Effector CD8-positive, alpha-beta T cell (primary cell): Measurements from ENCODE around the gene FXYD2.
"Not testable (repeated sequence)": the region's sequence is repeated elsewhere in the genome, so short reads cannot be mapped to it uniquely, and the experiment has no call there.

Experiments
- DNase-seq: peaks from one replicate; lab custom pipeline; 2025; lab: John Stamatoyannopoulos, UW

The FXYD2 gene

DNA sequence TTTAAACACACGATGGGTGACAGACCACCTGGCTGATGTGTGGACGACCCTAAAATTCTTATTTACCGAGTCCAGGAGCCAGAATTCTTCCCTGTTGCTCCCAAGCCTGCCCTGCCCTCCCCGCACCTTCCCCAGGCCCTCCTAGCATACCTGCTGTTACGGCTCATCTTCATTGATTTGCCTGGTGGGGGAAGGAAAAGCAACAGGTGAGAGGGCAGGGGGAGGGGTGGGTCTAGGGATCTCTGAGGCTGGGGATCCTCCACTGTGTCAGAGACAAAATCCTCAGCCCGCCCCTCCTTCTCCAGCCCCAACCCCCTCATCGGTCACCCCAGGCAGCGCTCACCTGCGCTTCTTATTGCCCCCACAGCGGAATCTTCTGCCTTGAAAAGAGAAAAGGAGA lies 4.0 kb downstream of the FXYD2 start:
- DNase-seq: no peak

DNA sequence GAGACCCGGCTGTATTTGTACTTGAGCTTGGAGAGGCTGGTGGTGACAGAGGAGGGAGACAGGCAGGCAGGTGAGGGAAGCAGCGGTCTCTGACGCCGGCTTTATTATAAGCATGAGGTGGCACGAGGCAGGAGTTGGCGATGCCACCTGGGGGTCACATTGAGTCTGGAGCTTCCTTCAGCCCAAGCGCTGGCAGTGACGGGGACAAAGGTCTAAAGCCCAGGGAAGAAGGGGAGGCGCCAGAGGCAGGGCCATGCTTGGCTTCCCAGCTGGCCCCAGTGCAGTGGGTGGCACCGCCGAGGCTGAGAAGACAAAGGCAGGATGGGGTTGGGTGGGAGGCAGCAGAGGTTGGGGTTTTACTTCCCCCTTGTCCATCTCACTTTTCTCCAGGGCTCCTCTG lies 4.5 kb downstream of the FXYD2 start:
- DNase-seq: no peak

DNA sequence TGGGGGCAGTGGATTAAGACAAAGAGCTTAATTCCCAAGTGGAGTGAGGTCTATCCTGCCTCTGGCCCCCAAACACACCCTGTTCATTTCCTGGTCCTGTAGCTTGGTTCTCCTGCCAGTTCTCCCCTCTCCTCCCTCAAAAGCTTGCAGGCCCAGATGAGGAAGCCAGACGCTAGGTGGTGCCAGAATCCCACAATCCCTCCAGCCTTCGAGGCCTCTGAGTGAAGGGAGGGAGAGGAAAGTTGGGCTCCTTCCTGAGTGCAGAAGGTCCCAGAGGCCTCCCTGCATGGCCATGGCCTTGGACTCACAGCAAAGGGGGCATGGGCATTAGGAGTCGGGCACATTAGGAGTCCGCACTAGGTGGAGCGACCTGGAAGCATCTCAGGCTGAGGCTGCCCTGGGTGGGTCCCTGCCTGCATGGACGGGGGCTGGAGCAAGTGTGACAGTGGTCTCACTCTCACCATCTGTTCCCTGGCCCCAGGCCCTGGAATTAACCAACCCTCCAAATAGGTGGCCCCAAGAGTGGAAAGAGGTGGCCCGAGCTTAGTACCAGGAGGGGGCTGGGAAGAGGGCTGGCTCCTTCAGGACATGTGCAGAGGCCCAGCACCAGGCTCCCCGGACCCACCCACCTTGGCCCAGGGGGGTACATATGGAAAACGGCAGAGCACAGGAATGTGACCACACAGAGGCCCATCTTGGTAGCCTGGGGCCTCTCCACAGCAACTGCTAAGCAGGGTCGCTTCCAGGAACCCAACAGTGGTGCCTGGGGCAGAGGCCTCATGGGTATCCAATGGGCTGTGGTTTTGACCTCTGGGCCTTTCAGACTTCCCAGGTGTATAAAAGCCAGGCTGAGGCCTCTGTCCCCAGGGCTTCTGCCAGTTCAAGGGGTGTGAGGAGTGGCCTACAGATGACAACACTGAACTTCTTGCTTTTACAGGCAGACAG lies 5.2 kb downstream of the FXYD2 start:
- no peak for DNase-seq

DNA sequence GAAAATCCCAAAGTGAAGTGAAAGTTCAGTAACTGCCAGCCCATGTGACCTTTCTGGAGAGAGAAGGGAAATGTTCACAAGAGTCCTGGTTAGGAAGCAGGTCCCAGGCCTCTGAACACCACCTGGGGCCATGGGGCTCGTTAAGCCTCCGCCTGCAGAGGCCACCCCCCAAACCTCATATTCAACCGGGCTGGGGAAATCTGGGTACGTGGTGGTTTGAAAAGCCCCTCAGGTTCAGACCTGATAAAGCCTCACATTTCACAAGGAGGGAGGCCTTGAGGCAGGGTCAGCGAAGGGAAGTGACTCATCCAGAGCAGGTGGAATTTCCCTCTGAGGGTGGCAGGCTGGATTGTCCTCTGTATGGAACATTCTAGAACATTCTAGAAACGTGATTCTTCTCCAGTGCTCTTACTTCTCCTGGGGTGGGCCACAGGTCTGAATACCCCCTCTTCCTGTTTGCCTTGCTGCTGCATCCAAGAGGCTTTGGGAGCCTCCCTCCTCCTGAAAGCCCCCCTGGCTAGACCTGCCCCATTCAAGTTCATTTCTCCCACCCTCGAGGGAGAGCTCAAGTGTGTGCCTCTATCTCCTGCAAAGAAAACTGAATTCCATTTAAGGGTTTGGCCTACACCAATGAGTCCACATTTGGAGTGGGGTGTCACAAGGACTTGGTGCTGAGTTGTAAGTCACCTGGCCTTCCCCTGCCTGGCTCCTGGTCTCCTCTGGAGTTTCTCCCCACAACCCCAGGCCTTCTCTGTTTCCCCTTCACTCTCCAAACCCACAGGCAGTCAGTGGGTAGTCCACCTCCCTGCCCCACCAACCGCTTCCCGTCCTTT lies 6.3 kb downstream of the FXYD2 start:
- DNase-seq: no peak

DNA sequence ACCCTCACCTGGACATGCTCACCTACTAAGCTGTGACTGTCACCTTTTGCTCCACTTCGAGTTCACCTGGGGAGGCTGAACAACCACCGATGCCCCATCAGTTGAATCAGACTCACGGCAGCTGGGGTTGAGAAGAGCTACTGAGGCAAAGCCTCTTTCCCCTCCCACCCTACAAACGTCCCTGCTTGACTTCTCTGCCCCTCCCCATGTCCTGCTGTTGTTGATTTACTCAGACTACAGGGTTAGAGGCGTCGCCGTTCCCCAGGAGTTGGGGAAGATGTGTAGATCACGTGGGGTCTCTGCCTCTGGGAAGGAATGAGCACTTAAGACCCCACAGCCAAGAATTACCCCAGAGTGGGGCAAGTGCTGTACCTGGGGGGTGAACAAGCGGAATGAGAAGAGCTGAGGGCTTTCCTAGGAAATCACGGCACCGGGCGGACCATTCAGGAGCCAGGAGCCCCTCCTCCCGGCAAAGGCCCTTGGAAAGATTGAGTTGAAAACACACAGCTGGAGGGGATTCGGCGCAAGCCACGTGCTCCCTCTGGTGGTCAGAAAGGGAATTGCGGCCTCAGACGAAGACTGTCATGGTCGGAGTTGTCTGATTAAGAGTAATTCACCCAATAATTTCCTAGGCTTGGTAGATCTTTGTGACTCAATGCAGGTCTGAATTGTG lies 7.0 kb downstream of the FXYD2 start:
- DNase-seq: peak; percentile 75

DNA sequence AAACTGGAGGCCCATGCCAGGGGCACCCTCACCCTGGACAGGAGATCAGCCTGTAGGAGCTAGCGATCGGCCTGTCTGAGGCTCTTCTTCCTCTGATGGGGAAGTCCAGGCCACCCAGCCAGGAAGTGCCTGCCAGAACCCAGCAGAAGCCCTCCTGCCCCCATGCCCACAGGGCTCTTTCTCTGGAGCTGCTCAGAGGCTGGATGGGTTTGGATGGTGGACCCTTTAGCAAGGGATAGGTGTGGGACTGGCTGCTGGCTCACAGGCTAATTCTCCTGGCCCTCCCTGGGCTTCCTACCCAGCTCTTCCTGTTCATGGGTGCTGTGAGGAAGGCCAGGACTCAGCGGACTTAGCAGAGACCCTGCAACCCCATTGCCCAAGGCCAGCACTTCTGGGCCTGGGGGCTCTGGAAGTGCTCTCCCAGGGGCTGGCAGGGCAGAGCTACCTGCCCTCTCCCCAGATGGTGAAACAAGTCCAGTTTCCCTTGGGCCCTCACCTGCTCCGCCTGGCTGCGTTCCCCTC lies 7.6 kb downstream of the FXYD2 start:
- no peak for DNase-seq

DNA sequence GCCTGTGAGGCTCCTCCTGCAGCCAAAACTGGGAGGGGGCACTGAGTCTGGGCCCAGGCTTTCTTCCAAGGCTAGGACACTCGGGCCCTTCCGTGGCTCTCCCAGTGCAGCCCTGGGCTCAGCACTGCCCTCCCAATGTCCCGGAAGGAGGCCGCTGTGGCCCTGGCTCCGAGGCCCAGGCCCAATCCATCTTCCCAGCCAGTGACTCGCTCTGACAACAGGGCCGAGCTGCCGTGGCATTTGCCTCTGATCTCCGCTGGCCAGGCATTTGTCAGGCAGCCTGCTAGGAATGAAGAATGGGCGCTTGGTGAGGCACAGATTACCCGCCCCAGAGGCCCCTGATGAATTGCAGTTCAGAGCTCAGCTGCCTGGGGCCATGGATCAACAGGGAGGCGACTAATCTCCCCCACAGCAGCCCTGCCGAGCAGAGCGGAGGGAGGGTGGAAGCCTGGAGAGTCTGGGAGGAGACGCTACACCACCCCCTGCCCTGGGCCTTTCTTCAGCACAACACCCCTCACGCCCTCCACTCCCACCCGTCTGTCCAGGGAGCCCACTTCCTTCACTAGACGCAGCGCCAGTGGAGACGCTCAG lies 8.3 kb downstream of the FXYD2 start:
- no peak for DNase-seq

DNA sequence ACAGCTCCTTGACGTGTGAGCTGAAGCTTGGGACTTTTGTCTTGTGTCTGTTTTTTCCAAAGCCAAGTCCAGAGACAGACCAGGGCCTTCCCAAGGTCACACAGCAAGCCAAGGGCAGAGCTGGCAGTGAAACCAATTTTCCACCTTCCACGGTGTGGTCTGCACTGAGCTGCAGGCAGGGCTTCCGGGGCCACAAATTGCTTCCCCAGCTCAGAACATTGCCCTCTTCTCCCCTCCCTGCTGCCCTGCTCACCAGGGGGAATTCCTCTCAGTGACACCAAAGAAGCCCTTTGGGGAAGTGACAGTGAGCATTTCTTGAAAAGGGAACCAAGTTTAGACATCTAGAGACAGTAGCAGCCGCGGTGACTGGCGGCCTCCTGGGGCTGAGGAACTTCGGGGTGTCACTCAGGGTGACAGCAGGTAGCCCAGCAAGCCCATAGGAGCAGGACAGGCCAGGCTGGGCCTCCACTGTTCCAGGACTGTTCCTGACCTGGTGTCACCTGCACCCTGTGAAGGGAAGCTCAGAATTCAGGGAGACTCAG lies 9.2 kb downstream of the FXYD2 start:
- peak; percentile 46 for DNase-seq

DNA sequence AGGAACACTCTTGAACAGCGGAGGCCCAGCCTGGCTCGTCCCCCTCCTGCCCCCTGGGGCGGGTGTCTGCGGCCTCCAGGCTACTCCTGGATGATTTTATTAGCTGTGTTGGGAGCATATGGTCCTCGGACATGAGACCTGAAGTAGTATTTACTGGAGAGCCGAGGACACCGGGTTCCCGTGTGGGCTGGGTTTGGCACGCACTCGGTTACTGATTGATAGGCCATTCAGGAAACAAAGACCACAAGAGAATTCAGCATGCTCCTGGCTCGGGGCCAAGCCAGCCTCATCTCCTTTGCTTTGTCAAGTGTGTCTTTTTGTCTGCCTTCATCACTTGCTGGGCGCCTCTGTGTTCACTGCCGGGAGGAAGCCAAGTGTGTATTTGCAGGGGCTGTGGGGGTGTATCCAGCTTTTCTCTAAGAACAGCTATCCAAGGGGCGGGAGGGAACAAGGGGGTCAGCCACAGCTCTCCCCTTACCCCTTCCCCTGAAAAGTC lies 9.7 kb downstream of the FXYD2 start:
- peak; percentile 68 for DNase-seq

DNA sequence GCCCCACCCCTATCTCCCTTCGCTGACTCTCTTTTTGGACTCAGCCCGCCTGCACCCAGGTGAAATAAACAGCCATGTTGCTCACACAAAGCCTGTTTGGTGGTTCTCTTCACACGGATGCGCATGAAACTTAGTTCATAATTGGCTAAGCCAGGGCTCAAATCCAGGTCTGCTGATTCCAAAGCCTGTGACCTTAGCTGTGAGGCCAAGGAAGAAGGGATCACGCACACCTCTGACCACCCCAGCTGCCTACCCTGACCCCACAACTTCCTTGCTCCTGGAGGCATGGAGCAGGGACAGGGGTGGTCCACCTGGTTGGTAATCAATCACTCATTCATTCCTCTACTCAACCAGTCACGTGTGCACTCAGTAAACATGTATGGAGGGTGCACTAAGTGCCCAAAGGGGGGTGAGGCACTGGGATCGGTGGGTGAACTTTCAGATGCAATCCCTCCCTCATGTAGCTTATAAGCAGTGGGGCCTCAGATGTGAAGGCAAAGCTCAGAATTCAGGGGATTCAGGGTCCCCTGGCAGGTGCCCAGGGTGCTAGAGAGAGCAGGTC lies 10.3 kb downstream of the FXYD2 start:
- no peak for DNase-seq

DNA sequence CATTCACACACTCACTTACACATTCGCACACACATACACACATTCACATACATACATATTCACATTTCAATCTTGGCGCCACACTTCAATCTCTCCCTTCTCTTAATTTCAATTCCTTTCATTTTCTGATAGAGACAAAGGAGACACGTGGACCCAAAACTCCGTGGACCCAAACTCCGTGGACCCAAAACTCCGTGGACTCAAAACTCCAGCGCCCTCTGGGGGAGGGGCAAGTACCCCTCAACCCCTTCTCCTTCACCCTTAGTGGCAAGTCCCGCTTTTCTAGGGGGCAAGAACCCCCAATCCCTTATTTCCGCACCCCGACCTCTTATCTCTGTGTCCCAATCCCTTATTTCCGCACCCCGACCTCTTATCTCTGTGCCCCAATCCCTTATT lies 14.5 kb downstream of the FXYD2 start:
- DNase-seq: not testable (repeated sequence)

DNA sequence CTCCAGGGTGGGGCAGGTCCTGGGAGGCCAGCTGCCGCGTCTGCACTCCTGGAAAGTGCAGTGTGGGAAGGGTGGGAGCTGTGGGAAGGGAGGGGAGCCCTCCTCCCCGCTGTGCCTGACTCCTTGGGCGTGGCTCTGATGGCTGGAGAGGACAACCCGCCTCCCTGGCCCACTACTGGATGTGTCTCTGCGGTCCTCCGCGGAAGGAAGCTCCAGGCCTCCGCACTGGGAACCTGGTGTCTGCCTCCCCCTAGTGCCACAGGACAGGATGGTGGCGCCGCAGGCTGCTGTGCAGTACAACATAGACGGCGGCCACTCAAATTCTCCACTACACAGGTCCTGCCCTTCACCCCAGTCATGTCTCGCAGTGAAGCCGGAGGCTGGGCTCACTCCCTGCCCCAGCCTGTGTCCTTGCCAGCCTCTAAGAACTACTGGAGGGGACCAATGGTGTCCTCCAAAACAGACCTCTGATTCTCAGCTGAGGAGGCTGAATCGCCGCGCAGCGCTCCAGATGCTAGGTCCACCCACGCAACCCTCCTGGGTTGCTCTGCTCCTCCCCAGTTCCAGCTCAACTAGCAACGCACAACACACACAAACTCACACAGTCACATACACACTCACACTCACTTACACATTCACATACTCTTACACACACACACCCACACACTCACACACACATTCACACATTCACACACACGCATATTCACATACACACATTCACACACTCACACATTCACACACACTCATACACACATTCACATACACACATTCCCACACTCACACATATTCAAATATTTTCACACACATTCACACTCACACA lies 15.1 kb downstream of the FXYD2 start:
- no peak for DNase-seq

DNA sequence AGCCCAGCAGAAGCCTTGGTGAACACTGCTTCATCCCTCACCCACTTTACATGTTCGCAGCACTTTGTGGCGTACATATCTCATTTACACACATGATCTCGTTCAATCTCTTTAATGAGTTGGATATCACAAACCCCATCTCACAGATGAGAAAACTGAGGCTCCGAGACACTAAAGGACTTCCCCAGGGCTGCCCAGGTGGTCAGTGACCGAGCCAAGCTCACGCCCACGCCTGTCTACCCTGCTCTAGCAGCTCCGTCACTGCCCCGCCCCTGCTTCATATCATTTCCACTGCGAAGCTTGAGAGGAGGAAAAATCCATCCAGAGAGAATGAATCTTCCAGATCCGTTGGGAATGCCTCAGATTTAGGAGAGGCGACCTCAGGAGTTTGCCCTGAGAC lies 15.8 kb downstream of the FXYD2 start:
- no peak for DNase-seq

DNA sequence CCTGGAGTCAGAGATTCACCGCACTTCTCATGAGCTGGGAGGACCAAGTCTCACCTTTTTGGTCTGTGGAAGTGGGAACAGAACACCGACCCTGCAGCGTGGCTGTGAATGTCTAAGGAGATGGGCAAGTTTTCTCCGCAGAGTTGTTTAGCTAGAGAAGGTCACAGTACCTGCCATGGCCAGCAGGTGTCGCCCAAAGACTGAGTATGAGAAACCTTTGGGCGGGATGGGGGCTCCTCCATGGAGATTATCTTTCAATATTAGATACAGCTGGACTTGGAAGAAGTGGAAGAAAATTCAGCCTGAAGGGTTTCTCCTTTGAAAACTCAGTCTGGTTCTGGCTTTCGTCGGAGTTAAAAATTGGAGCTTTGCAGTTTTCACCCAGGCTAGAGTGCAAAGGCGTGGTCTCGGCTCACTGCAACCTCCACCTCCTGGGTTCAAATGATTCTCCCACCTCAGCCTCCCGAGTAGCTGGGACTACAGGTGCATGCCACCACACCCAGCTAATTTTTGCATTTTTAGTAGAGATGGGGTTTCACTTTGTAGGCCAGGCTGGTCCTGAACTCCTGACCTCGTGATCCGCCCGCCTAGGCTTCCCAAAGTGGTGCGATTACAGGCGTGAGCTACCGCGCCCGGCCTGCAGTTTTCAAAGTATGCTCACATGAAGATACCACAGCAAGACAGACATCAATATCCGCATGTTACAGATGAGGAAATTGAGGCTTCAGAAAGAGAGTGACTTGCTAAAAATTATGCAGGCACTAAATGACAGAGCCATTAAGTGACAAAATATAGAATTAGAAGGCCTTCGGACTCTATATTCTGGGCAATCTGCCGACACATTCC lies 16.8 kb downstream of the FXYD2 start:
- peak; percentile 76 for DNase-seq

DNA sequence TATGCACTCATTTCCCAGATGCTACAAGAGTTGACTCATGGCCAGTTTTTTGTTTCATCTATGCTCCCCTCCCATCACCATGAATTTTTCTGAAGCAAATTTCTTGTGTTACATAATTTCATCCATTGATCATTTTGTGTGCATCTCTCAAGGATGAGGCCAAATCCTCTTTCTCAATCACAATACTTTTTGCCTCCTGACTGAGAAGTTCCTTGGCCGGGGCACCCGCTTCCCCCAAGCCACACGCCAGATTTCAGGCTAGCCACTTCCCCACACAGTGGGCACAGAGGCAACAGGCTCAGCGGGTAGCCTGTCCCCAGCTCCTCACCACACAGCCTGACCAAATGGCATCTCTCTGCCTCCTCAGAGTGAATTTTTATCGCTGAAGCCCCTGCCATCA lies 17.7 kb downstream of the FXYD2 start:
- no peak for DNase-seq

DNA sequence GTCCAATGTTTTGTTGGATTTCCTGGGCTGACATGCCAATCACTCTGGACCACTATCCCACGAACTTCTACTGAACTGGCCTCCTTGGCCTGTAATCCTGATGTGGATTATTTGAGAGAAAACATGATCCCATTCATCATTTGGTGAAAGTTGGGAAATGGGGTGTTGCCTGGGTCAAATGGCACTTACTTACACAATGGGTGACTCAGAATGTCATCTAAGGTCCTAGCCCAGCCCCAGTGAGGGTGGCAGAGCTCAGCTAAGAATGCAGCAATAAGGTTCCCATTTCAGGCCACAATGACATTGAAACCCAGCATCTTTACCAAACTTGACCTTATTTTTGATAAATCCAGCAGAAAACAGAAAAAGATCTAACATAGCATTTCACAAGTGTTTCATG lies 19.5 kb downstream of the FXYD2 start:
- DNase-seq: no peak

DNA sequence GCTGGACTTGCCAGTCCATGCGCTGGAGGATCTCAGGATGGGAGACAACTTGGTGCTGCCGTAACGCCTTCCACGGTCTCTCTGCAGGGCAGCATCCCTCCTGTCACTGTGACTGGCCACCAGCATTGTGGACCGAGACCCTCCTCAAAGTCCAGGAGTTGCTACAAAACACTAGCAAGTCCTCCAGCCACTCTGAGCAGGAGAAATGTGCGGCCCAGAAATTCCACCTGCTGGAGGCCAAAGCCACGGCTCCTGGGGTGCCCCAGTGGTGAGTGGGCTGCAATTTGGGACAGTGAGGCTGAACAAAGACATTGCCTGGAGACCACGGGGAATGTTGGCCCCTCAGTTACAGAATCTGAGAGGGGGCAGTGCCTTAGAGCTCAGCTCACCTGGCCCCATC lies 20.6 kb downstream of the FXYD2 start:
- no peak for DNase-seq

DNA sequence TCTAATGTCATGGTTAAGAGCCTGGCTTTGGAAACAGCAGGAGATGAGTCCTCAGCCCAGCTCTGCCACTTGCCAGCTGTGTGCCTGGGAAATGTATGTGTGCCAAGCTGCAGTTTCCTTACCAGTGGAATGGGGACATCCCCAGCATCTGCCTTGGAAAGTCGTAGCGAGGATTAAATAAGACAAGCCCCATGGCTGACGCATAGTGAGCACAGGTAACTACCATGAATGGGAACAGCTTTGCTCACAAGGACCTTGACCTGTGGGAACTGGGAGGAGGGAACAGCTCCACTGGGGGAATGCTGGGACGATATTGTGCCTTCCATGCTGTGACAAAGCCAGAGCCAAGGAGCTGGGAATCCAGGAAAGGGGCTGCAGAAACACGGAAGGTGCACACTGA lies 24.9 kb downstream of the FXYD2 start:
- no peak for DNase-seq

DNA sequence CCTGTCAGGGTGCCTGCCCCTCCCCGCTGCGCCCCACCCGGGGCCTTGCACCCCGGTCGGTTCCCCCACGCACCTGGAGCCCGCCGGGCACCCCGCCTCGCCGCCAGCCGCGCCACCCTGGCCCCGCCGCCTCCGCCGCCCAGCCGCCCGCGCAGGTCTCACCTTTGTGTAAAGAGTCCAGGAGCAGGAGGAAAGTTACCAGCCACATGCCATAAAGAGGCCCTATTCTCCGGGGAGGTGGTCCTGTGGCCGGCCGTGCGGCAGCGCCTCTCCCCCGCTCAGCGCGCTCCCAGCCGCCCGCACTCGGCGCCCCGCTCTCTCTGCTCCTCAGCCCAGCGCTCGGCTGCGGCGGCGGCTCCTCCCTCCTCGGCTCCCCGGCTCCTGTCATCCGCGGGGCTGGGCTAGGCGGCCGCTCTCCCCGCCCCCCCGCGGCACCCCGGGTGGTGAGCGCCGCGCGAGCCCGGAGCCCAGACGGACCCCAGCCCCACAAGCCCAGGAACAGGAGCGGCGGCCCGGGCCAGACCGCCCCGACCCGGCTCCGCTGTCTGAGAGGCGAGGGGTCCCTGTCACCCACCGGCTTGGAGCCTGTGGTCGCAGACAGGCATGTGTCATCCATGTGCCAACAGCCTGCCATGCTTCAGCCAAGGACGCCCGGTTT lies 27.5 kb downstream of the FXYD2 start, which contains the start of gene DSCAML1:
Gene DSCAML1 (minus strand): TSS at position 345 of the 658 bp plus-strand sequence. CDS start 137 bp downstream, at position 208.
- DNase-seq: no peak
